Measurements from ENCODE around the gene SLC22A5.

DNA sequence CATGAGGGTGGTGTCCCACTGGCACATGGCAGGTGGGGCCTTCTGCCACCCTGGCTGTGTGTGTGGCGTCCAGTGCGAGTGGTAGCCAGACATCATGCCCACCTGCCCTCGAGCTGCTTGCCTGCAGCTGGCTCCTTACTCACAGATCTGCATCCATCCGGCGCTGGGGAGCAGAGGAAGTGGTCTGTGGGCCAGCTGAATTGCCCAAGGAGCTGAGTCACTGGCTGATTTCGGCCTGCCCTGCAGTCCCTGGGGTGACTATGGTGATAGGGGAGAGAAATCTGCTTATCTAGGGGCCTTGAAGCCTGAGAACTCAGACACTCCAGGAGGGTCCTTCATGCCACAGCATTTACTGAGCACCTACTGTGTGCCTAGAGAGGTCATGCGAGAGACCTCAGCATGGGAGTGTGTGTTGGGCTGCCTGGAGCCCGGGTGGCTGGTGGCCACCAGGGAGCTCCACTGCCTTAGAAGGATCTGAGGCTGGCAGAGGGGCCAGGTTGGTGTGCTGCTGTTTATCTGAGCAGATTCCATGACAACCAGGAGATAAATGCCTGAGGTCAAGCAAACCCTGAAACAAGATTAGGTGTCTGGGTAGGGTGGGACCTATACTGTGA is 57.1 kb downstream of the SLC22A5 start:
- TF ChIP-seq, protein P1, sequence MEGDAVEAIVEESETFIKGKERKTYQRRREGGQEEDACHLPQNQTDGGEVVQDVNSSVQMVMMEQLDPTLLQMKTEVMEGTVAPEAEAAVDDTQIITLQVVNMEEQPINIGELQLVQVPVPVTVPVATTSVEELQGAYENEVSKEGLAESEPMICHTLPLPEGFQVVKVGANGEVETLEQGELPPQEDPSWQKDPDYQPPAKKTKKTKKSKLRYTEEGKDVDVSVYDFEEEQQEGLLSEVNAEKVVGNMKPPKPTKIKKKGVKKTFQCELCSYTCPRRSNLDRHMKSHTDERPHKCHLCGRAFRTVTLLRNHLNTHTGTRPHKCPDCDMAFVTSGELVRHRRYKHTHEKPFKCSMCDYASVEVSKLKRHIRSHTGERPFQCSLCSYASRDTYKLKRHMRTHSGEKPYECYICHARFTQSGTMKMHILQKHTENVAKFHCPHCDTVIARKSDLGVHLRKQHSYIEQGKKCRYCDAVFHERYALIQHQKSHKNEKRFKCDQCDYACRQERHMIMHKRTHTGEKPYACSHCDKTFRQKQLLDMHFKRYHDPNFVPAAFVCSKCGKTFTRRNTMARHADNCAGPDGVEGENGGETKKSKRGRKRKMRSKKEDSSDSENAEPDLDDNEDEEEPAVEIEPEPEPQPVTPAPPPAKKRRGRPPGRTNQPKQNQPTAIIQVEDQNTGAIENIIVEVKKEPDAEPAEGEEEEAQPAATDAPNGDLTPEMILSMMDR (tag by site-specific recombination; IDR thresholded peaks at IDR 0.05) = peak; percentile 28
- TF ChIP-seq ZNF2 (tag by site-specific recombination; IDR thresholded peaks at IDR 0.05) = no peak
- no peak for TF ChIP-seq ZNF121 (tag by site-specific recombination; IDR thresholded peaks at IDR 0.05)
- no peak for TF ChIP-seq ZNF423 (tag by site-specific recombination; IDR thresholded peaks at IDR 0.05)
- no peak for TF ChIP-seq ZFP41 (tag by site-specific recombination; IDR thresholded peaks at IDR 0.05; ENCODE audit: borderline replicate concordance)

Data from HEK293 (cell line).